ENCODE data around the gene OSER1.

DNA sequence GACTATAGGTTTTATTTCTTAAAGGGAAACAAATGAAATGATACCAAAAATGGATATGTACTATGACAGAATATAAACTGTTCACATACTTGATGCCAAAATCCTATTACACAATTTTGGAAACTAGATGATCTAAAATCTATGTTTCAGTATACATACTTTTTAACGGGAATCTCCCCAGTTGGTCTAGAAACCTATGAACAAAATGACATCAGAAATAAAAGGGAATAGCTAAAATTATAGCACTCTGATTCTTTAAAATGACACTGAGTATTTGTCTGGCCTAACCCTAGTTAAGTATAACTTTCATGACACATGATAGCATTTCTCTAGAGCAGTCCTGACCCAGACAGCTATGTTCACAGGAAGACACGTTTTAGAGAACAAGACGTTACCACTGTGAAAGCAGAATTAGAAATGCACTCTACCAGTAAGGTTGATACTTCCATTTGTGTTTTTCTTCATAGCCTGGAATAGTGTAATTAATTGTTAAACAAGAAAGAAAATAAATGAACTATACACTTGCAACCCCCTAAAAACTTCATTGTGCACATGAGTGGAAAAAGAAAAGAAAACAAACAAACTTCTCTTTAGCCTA is 3.3 kb downstream of the OSER1 start:
- TF ChIP-seq, protein P1, sequence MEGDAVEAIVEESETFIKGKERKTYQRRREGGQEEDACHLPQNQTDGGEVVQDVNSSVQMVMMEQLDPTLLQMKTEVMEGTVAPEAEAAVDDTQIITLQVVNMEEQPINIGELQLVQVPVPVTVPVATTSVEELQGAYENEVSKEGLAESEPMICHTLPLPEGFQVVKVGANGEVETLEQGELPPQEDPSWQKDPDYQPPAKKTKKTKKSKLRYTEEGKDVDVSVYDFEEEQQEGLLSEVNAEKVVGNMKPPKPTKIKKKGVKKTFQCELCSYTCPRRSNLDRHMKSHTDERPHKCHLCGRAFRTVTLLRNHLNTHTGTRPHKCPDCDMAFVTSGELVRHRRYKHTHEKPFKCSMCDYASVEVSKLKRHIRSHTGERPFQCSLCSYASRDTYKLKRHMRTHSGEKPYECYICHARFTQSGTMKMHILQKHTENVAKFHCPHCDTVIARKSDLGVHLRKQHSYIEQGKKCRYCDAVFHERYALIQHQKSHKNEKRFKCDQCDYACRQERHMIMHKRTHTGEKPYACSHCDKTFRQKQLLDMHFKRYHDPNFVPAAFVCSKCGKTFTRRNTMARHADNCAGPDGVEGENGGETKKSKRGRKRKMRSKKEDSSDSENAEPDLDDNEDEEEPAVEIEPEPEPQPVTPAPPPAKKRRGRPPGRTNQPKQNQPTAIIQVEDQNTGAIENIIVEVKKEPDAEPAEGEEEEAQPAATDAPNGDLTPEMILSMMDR (IDR thresholded peaks at IDR 0.05) = no peak
- TF ChIP-seq POLR2A (IDR thresholded peaks at IDR 0.05) (no peak), POLR2AphosphoS5 (IDR thresholded peaks at IDR 0.05; ENCODE audit: insufficient read depth in 1 of 2, low read depth in 1 of 2) (no peak)

Data from vagina (tissue), 2 donors.